Measurements from ENCODE around the gene MKI67. TPM values are rescaled to one million over a fixed set of nuclear protein-coding genes. Genes with fewer than 3 reads are reported as not detected.

The MKI67 gene
- total and polyA plus RNA-seq, 9 of the 15 experiments (the other 6 are each of a cell fraction or from before 2014, with no cell fraction given): 11.8 to 86.5 (median 36.0) TPM

- DNase-seq (ENCODE audit: extremely low read depth in 1 of 4, low spot score in 3 of 4) (peak; percentile 45 to 56 (median 49)), ATAC-seq (peak; percentile 93), FAIRE-seq (no peak)
- Histone ChIP-seq H2AFZ (ENCODE audit: low read depth, low read length) (no peak overlapping the region), H3K9ac (ENCODE audit: insufficient read depth in 1 of 2, low read depth in 2 of 2, low read length in 2 of 2) (no peak overlapping the region), H3K36me3 (ENCODE audit: control insufficient read depth, insufficient read depth, low read length) (no peaks in the 10 kb centered on the region), H3K4me1 (replicated peaks in 1 of 2; ENCODE audit: control insufficient read depth in 2 of 2, insufficient read depth in 2 of 2, low read length in 2 of 2) (no peaks in the 10 kb centered on the region), H3K9me3 (replicated peaks; ENCODE audit: control insufficient read depth, insufficient read depth, low read depth, low read length) (no peaks in the 10 kb centered on the region), H3K4me2 (ENCODE audit: insufficient read depth, low read length) (no peak overlapping the region), H4K20me1 (replicated peaks; ENCODE audit: control insufficient read depth, insufficient read depth, low read length) (0 out of 2 replicates have a peak, but pooled peaks cover 5% of the 10 kb centered on the region), H3K9me1 (ENCODE audit: control insufficient read depth, insufficient read depth, low read length) (no peaks in the 10 kb centered on the region), H3K27me3 (ENCODE audit: control insufficient read depth in 2 of 2, insufficient read depth in 2 of 2, low read length in 2 of 2) (peaks cover 0 to 32% of the 10 kb centered on the region in 2 experiments; a peak in 3 of 5 replicates), H3K4me3 (no peak overlapping the region), H3K79me2 (ENCODE audit: control insufficient read depth, insufficient read depth, low read length) (no peaks in the 10 kb centered on the region), H3K27ac (ENCODE audit: extremely low read depth, low read depth, low read length) (no peak overlapping the region)
- no TSS peak for BruUV-seq (replicated peaks)
- WGBS (ENCODE audit: insufficient coverage, low coverage, missing lambda C conversion rate): 0% methylated on average over 11 of the region's 17 CpGs
- TF ChIP-seq RAD21 (CRISPR knock-in tag; conservative IDR thresholded peaks at IDR 0.05 in 1 of 2, IDR thresholded peaks at IDR 0.05 in 1 of 2): peak in 1 of 2 experiments; percentile 68; a peak in 3 of 4 replicates
- peak; percentile 41; the same call in 1 of the 2 replicates for TF ChIP-seq SMC3 (conservative IDR thresholded peaks at IDR 0.05; ENCODE audit: insufficient read depth, low read depth, low read length)
- no peak for TF ChIP-seq SIN3A (IDR thresholded peaks at IDR 0.05; ENCODE audit: borderline replicate concordance in 2 of 2, control insufficient read depth in 1 of 2, low read depth in 2 of 2, low read length in 2 of 2)
- peak; percentile 49; the same call in 1 of the 2 replicates for TF ChIP-seq REST (IDR thresholded peaks at IDR 0.05; ENCODE audit: borderline replicate concordance)
- no peak for TF ChIP-seq REST (CRISPR knock-in tag; IDR thresholded peaks at IDR 0.05; ENCODE audit: low read depth)
- peak; percentile 54 to 66 (median 65) for TF ChIP-seq CTCF (IDR thresholded peaks at IDR 0.05 in 2 of 3, conservative IDR thresholded peaks at IDR 0.05 in 1 of 3; ENCODE audit: insufficient read depth in 2 of 3, low read depth in 1 of 3, low read length in 3 of 3)
- no peak for TF ChIP-seq SPI1 (IDR thresholded peaks at IDR 0.05; ENCODE audit: borderline replicate concordance, low read depth, low read length)
- no peak for TF ChIP-seq TAF9B (IDR thresholded peaks at IDR 0.05; ENCODE audit: partially characterized antibody)
- TF ChIP-seq CEBPB (tag; IDR thresholded peaks at IDR 0.05): no peak
- no peak for TF ChIP-seq ZNF408 (CRISPR knock-in tag; IDR thresholded peaks at IDR 0.05; ENCODE audit: low read depth)
- in situ Hi-C loops (cut with MboI) (no loop called here), intact Hi-C loops (cut with micrococcal nuclease) (loop anchor here (1.0 kb wide), 1 partner anchor 72 kb away; no protein-coding TSS in a partner anchor)
- ChIA-PET POLR2A (no interaction called here), CTCF (ENCODE audit: low intra/inter-chr PET ratio) (interaction anchor here (2.5 kb wide), 1 partner anchor 71 kb away, joined by 14 read pairs; no protein-coding TSS in a partner anchor)
Observed at GRCh38 chr10:128078136-128078969, 47.9 kb downstream of the MKI67 start.

Data from K562 (cell line).